Endothelial cell (in vitro differentiated cells): ENCODE data around the gene MPP4. TPM values are rescaled to one million over a fixed set of nuclear protein-coding genes. Genes with fewer than 3 reads are reported as not detected.

Experiments
- DNase-seq: peaks from one replicate; pipeline ENCODE4 v3.0.0; 2021; ENCODE audit warnings: low spot score
- H3K27ac Mint-ChIP-seq: one replicate; pipeline ENCODE4 v1.8.0; 2021; ENCODE audit warnings: mixed read lengths, inconsistent platforms; ENCODE audit not compliant: unreplicated experiment
- H3K27me3 Mint-ChIP-seq: one replicate; pipeline ENCODE4 v1.8.0; 2021; ENCODE audit warnings: mild to moderate bottlenecking, moderate library complexity, mixed read lengths, inconsistent platforms; ENCODE audit not compliant: unreplicated experiment
- H3K36me3 Mint-ChIP-seq: one replicate; pipeline ENCODE4 v1.8.0; 2021; ENCODE audit warnings: mild to moderate bottlenecking, low read depth, mixed read lengths, inconsistent platforms; ENCODE audit not compliant: unreplicated experiment
- H3K4me1 Mint-ChIP-seq: one replicate; pipeline ENCODE4 v1.8.0; 2021; ENCODE audit warnings: mild to moderate bottlenecking, mixed read lengths, inconsistent platforms; ENCODE audit not compliant: unreplicated experiment
- H3K4me3 Mint-ChIP-seq: one replicate; pipeline ENCODE4 v1.8.0; 2021; ENCODE audit warnings: mild to moderate bottlenecking, mixed read lengths, inconsistent platforms; ENCODE audit not compliant: unreplicated experiment
- H3K9me3 Mint-ChIP-seq: one replicate; pipeline ENCODE4 v1.8.0; 2021; ENCODE audit warnings: mixed read lengths, inconsistent platforms; ENCODE audit not compliant: unreplicated experiment
- CTCF ChIP-seq: fragments of 200-600 bp; sonication (generic); IDR thresholded peaks from one replicate; pipeline ENCODE4 v1.5.0; 2021; ENCODE audit warnings: antibody characterized with exemption; ENCODE audit not compliant: unreplicated experiment
- total RNA-seq: library from RNA; stranded (reverse); fragmentation: NEBNext Ultra II Directional; extraction: Animal tissue kit (Norgen Biotek cat#: 25700); gene quantifications from one replicate; pipeline ENCODE4 v1.2.1, GENCODE V29; 2021; ENCODE audit not compliant: unreplicated experiment

The MPP4 gene
- total RNA-seq, 1 donor from 2014 or later: 0.13 TPM

- Mint-ChIP-seq H3K27ac (no peak overlapping the region), H3K36me3 (no peaks in the 10 kb centered on the region), H3K4me1 (no peaks in the 10 kb centered on the region), H3K4me3 (no peak overlapping the region), H3K27me3 (no peaks in the 10 kb centered on the region), H3K9me3 (no peaks in the 10 kb centered on the region)
- TF ChIP-seq CTCF: no peak
- no peak for DNase-seq
These were observed 30.0 kb downstream of the MPP4 start for GRCh38 chr2:201668402-201668910.

- H3K4me1 Mint-ChIP-seq: no peaks in the 10 kb centered on the region
- no peak overlapping the region for H3K4me3 Mint-ChIP-seq
- H3K9me3 Mint-ChIP-seq: no peaks in the 10 kb centered on the region
- H3K36me3 Mint-ChIP-seq: no peaks in the 10 kb centered on the region
- no peak for DNase-seq
- no peak for TF ChIP-seq CTCF
- no peaks in the 10 kb centered on the region for H3K27me3 Mint-ChIP-seq
- H3K27ac Mint-ChIP-seq: no peak overlapping the region
These were observed 34.1 kb downstream of the MPP4 start for GRCh38 chr2:201664334-201664733.

GRCh38 chr2:201661366-201661765 is 37.1 kb downstream of the MPP4 start:
- no peak overlapping the region for H3K27ac Mint-ChIP-seq
- H3K27me3 Mint-ChIP-seq: no peaks in the 10 kb centered on the region
- no peaks in the 10 kb centered on the region for H3K9me3 Mint-ChIP-seq
- no peak overlapping the region for H3K4me3 Mint-ChIP-seq
- no peak for DNase-seq
- H3K4me1 Mint-ChIP-seq: no peaks in the 10 kb centered on the region
- TF ChIP-seq CTCF: no peak
- no peaks in the 10 kb centered on the region for H3K36me3 Mint-ChIP-seq

- Mint-ChIP-seq H3K9me3 (no peaks in the 10 kb centered on the region), H3K27me3 (no peaks in the 10 kb centered on the region), H3K27ac (no peak overlapping the region), H3K4me1 (no peaks in the 10 kb centered on the region), H3K36me3 (no peaks in the 10 kb centered on the region), H3K4me3 (no peak overlapping the region)
- DNase-seq: no peak
- no peak for TF ChIP-seq CTCF
These were observed 38.0 kb downstream of the MPP4 start for GRCh38 chr2:201660293-201660895.

- Mint-ChIP-seq H3K4me3 (no peak overlapping the region), H3K27me3 (no peaks in the 10 kb centered on the region), H3K27ac (no peak overlapping the region), H3K36me3 (no peaks in the 10 kb centered on the region), H3K9me3 (no peaks in the 10 kb centered on the region), H3K4me1 (no peaks in the 10 kb centered on the region)
- DNase-seq: no peak
- no peak for TF ChIP-seq CTCF
These were observed 41.7 kb downstream of the MPP4 start for GRCh38 chr2:201656740-201657139.
